Testis (tissue), 3 donors: Measurements from ENCODE around the gene NKD1. TPM values are rescaled to one million over a fixed set of nuclear protein-coding genes. Genes with fewer than 3 reads are reported as not detected.
A peak's percentile ranks its signal among the peaks of the same experiment; 100 is the strongest.

Experiments used
- DNase-seq: peaks from one replicate; pipeline ENCODE4 v3.0.0-alpha.2; 2019
- H3K27ac ChIP-seq, 2 donors: fragments of 200-600 bp; sonication (generic); one replicate each; pipeline ENCODE4 v1.5.1; 2019
- H3K27me3 ChIP-seq: fragments of 200-600 bp; sonication (generic); one replicate; pipeline ENCODE4 v1.5.1; 2019
- H3K36me3 ChIP-seq: fragments of 200-600 bp; sonication (generic); one replicate; pipeline ENCODE4 v1.5.1; 2017; ENCODE audit warnings: low read depth; ENCODE audit errors: missing control alignments
- H3K4me1 ChIP-seq: fragments of 200-600 bp; sonication (generic); one replicate; pipeline ENCODE4 v1.5.1; 2019
- H3K4me3 ChIP-seq, 2 donors: fragments of 200-600 bp; sonication (generic); one replicate each; pipeline ENCODE4 v1.5.1; 2017 to 2019
- H3K9me3 ChIP-seq: fragments of 200-600 bp; sonication (generic); one replicate; pipeline ENCODE4 v1.5.1; 2017
- POLR2A ChIP-seq: fragments of 450-650 bp; IDR thresholded peaks from one replicate; pipeline ENCODE4 v1.6.1; 2017; ENCODE audit warnings: antibody characterized with exemption, mild to moderate bottlenecking, moderate library complexity
- WGBS, 2 donors: methylation state at CpG; one replicate each; pipeline ENCODE4 v1.1.5; 2018; 5-methylcytosine and 5-hydroxymethylcytosine counted together
- intact Hi-C: fragments of 100-400 bp; cut with DNase I; formaldehyde crosslinking; loops from one replicate; pipeline ENCODE4 v1.15.1; 2023; ENCODE audit warnings: low total_unique reads
- polyA plus RNA-seq: library from polyadenylated mRNA; stranded (reverse); fragments of 350-450 nt; fragmentation: Illumina TruSeq; extraction: RNeasy Lipid Tissue Mini Kit (QIAGEN cat#74804); gene quantifications from one replicate; pipeline ENCODE4 v1.2.3, GENCODE V29; 2014; ENCODE audit warnings: low read depth, low replicate concordance; ENCODE audit not compliant: insufficient read depth
- total RNA-seq, 2 donors: library from RNA; depleted of rRNA; stranded (reverse); fragments of >200 nt; gene quantifications; one replicate each; pipeline ENCODE4 v1.2.3, GENCODE V29; 2016
- TF ChIP-seq, protein P1 (sequence below), 3 experiments: fragments of 450-650 bp in 2 of 3; fragments of 200-600 bp in 1 of 3; sonication (generic) in 1 of 3; IDR thresholded peaks; one replicate each; pipeline ENCODE4 v1.5.1; 2016 to 2019; ENCODE audit warnings: antibody characterized with exemption in 3 of 3, mild to moderate bottlenecking in 2 of 3, moderate library complexity in 1 of 3

Gene NKD1
- total and polyA plus RNA-seq, 3 donors from 2014 or later = 5.9 to 14.4 (median 8.4) TPM

DNA sequence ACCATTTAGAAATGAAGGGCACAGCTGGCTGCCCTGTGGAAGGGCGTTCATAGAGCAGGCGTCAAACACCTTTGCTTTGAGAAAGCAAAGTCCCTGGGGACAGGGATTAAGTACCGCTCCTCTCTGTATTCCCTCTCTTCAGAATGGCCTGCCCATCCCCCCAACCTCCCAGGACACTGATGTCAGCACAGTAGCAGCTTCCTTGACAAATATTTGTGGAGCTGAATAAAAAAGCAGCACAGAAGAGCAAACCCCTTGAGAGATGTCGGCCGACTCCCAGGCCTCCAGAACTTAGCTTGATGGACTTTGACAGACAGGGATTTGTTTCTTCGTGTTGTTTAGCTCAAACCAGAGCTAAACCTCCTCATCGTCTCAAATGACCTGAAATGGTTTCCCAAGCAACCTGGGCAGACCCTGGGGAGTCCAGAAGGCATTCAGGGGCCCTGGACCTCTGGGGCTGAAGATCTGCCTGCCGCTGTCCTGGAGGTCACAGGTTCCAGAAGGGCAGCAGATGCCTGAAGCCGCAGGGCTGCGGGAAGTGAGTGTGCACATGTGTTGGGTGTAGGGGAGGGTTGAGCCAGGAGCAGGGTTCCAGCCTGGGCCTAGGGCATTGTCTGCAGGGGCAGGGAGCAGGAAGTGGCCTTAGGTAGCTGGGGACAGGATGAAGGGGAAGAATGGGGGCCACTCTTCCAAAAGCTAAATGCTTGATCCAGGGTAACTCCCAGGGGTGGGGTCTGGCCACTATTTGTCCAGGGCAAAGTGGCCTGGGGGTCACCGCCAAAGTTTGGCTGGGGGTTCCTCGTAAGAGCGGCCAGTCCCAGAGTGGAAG, 42.3 kb upstream of the NKD1 start:
- H3K27me3 ChIP-seq = no peaks in the 10 kb centered on the region
- H3K4me1 ChIP-seq = no peaks in the 10 kb centered on the region
- H3K27ac ChIP-seq = no peak overlapping the region
- no peaks in the 10 kb centered on the region for H3K9me3 ChIP-seq
- no peak overlapping the region for H3K4me3 ChIP-seq
- TF ChIP-seq, protein P1, sequence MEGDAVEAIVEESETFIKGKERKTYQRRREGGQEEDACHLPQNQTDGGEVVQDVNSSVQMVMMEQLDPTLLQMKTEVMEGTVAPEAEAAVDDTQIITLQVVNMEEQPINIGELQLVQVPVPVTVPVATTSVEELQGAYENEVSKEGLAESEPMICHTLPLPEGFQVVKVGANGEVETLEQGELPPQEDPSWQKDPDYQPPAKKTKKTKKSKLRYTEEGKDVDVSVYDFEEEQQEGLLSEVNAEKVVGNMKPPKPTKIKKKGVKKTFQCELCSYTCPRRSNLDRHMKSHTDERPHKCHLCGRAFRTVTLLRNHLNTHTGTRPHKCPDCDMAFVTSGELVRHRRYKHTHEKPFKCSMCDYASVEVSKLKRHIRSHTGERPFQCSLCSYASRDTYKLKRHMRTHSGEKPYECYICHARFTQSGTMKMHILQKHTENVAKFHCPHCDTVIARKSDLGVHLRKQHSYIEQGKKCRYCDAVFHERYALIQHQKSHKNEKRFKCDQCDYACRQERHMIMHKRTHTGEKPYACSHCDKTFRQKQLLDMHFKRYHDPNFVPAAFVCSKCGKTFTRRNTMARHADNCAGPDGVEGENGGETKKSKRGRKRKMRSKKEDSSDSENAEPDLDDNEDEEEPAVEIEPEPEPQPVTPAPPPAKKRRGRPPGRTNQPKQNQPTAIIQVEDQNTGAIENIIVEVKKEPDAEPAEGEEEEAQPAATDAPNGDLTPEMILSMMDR (IDR thresholded peaks at IDR 0.05) = no peak
- no peak for TF ChIP-seq POLR2A
- H3K36me3 ChIP-seq = no peaks in the 10 kb centered on the region
- no peak for DNase-seq
- 81 to 82% methylated on average over 9 to 13 of the region's 13 CpGs for WGBS, 2 donors
- intact Hi-C loops = no loop called here

DNA sequence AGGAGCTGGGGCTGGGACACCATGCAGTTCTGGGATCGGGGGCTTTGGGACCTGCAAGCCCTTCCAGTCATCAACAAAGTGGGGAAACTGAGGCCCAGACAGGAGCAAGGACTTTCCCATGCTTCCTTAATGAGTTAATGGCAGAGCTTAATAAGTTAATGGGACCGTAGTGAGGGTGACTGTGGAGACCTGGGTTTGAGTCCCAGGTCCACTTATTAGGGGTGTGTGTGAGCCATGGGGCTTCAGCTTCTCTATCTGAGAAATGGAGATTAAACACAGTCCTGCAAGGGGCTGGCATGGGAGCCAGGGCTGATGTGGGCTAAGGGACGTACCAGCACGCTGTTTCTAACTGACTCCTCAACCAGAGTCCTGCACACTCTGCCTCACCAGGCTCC, 41.7 kb upstream of the NKD1 start:
- Histone ChIP-seq H3K27me3 (no peaks in the 10 kb centered on the region), H3K4me1 (no peaks in the 10 kb centered on the region), H3K9me3 (no peaks in the 10 kb centered on the region), H3K36me3 (no peaks in the 10 kb centered on the region), H3K4me3 (no peak overlapping the region), H3K27ac (no peak overlapping the region)
- WGBS, 2 donors = 87 to 98% methylated on average over 4 of the region's 4 CpGs
- intact Hi-C loops = no loop called here
- TF ChIP-seq POLR2A = no peak
- TF ChIP-seq, protein P1 (IDR thresholded peaks at IDR 0.05) = no peak
- no peak for DNase-seq

DNA sequence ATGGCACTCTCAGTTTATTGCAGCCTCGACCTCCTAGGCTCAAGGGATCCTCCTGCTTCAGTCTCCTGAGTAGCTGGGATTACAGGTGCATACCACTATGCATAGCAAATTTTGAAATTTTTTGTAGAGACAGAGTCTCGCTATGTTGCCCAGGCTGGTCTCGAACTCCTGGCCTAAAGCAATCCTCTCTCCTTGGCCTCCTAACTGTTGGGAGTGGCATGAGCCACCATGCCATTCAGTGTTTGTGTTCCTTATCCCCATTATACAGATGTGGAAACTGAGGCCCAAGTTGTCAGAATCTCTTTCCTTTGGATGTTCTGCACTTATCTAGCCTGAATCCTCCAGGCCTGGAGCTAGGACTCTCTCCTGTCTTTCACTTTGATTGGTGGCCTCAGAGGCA, 40.8 kb upstream of the NKD1 start:
- no peaks in the 10 kb centered on the region for H3K36me3 ChIP-seq
- intact Hi-C loops = no loop called here
- no peak overlapping the region for H3K27ac ChIP-seq
- no peaks in the 10 kb centered on the region for H3K9me3 ChIP-seq
- no peaks in the 10 kb centered on the region for H3K27me3 ChIP-seq
- WGBS, 2 donors = 87 to 90% methylated on average over 3 of the region's 3 CpGs
- no peak overlapping the region for H3K4me3 ChIP-seq
- TF ChIP-seq POLR2A = no peak
- TF ChIP-seq, protein P1 (IDR thresholded peaks at IDR 0.05) = no peak
- DNase-seq = no peak
- no peaks in the 10 kb centered on the region for H3K4me1 ChIP-seq

DNA sequence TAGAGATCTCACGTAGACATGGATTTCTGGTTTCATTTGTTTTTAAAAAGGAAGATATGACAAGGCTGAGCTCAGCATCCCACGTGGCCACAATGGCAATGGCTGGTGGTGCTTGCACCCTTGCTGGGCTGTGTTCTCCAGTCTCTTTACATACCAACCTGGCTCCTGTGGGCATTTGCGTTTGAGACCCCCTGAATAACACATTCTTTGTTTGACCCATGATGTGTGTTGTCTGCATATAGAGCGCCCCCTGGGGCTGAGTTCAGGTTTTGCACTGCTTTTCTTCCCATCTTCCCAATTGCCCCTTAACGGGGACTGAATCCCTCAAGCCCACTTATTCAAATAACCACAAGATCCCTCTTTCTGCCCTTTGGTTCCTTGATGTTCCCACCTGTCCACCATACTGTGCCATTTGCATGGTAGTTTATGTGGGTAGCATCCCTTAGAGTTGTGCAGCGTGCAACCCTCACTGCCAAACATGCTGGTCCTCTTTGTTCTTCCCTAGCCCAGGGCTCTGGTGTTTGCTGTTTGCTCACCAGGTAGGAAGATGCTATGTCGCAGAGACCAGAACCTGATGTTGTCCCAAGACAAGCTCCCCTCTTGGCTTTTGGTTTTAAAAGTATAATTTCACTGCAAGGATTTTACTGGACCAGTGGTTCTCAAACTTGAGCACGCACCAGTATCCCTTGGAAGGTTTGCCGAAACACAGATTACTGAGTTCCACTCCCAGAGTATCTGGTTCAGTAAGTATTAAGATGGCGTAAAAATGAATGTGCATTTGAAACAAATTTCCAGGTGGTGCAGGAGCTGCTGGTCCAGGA, 38.5 kb upstream of the NKD1 start:
- H3K36me3 ChIP-seq = no peaks in the 10 kb centered on the region
- no peaks in the 10 kb centered on the region for H3K4me1 ChIP-seq
- H3K9me3 ChIP-seq = no peaks in the 10 kb centered on the region
- H3K27me3 ChIP-seq = no peaks in the 10 kb centered on the region
- 60 to 68% methylated on average over 10 of the region's 10 CpGs for WGBS, 2 donors
- peak; percentile 57 for DNase-seq
- intact Hi-C loops = no loop called here
- H3K4me3 ChIP-seq = no peak overlapping the region
- no peak for TF ChIP-seq POLR2A
- TF ChIP-seq, protein P1 (IDR thresholded peaks at IDR 0.05) = peak in 2 of 3 experiments; percentile 20 to 45
- no peak overlapping the region for H3K27ac ChIP-seq
